DND-41 (cell line): ENCODE results near the gene PMP22.

Experiments
- EZH2 ChIP-seq: IDR thresholded peaks from 3 replicates; pipeline ENCODE4 v1.6.1; 2012; ENCODE audit warnings: borderline replicate concordance, low read depth, mild to moderate bottlenecking, moderate library complexity, low read length, inconsistent platforms; ENCODE audit not compliant: severe bottlenecking
- TF ChIP-seq, protein P1 (sequence below): IDR thresholded peaks from 2 replicates; pipeline ENCODE4 v1.5.1; 2012; ENCODE audit warnings: borderline replicate concordance, low read length, moderate library complexity, mild to moderate bottlenecking; ENCODE audit not compliant: poor library complexity, severe bottlenecking; ENCODE audit errors: extremely low read depth

DNA sequence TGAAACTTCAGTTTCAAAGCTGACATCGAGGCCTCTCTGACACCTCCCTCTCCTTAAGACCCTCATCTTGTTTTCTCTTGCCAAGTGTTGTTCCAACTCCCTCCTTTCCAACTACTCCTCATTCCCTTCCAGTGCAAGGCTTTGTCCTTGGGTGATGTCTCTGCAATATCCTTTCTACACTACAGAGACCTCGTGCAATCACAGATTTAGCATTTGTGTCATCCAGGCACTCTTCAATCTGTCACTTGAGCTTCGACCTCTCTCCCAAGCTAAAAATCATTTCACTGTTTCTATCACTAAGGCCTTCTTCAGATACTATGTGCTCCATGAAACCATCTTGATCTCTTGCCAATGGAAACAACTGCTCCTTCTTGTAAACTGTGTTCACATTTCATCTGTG lies 44.7 kb upstream of the PMP22 start:
- no peak for TF ChIP-seq EZH2
- TF ChIP-seq, protein P1, sequence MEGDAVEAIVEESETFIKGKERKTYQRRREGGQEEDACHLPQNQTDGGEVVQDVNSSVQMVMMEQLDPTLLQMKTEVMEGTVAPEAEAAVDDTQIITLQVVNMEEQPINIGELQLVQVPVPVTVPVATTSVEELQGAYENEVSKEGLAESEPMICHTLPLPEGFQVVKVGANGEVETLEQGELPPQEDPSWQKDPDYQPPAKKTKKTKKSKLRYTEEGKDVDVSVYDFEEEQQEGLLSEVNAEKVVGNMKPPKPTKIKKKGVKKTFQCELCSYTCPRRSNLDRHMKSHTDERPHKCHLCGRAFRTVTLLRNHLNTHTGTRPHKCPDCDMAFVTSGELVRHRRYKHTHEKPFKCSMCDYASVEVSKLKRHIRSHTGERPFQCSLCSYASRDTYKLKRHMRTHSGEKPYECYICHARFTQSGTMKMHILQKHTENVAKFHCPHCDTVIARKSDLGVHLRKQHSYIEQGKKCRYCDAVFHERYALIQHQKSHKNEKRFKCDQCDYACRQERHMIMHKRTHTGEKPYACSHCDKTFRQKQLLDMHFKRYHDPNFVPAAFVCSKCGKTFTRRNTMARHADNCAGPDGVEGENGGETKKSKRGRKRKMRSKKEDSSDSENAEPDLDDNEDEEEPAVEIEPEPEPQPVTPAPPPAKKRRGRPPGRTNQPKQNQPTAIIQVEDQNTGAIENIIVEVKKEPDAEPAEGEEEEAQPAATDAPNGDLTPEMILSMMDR: no peak
